ENCODE results near the gene RNF10. TPM values are rescaled to one million over a fixed set of nuclear protein-coding genes. Genes with fewer than 3 reads are reported as not detected.

The RNF10 gene
- total and polyA plus RNA-seq, 9 of the 15 experiments (the other 6 are each of a cell fraction or from before 2014, with no cell fraction given) = 43.0 to 139 (median 80.1) TPM

GRCh38 chr12:120598674-120599463, 64.7 kb downstream of the RNF10 start (continued):
- TF ChIP-seq JUND (IDR thresholded peaks at IDR 0.05; ENCODE audit: borderline replicate concordance, low read depth, low read length) (peak; percentile 62; the same call in 1 of the 2 replicates), JUND (tag; IDR thresholded peaks at IDR 0.05; ENCODE audit: borderline replicate concordance, low read depth, low read length) (peak; percentile 60; the same call in 1 of the 3 replicates), MITF (IDR thresholded peaks at IDR 0.05) (no peak), USF2 (CRISPR knock-in tag; IDR thresholded peaks at IDR 0.05) (peak; percentile 60), MAX (CRISPR knock-in tag; IDR thresholded peaks at IDR 0.05) (0 out of 2 replicates have a peak, but pooled peaks have one; percentile 20), USF1 (CRISPR knock-in tag; IDR thresholded peaks at IDR 0.05) (peak; percentile 85), JUN (IDR thresholded peaks at IDR 0.05; ENCODE audit: borderline replicate concordance, low read depth, low read length) (peak; percentile 43; the same call in 1 of the 2 replicates), JUN (CRISPR knock-in tag; IDR thresholded peaks at IDR 0.05; ENCODE audit: borderline replicate concordance) (no peak), FOSL1 (tag; conservative IDR thresholded peaks at IDR 0.05) (peak; percentile 88), BHLHE40 (IDR thresholded peaks at IDR 0.05; ENCODE audit: low read length) (peak; percentile 38; the same call in 1 of the 2 replicates), L3MBTL2 (IDR thresholded peaks at IDR 0.05) (0 out of 2 replicates have a peak, but pooled peaks have one; percentile 16), GATAD2A (IDR thresholded peaks at IDR 0.05) (no peak)

All from K562 (cell line).